ENCODE measurements around the gene HYAL3.
"Not testable (repeated sequence)": the region's sequence is repeated elsewhere in the genome, so short reads cannot be mapped to it uniquely, and the experiment has no call there.

Gene HYAL3

GRCh38 chr3:50254577-50255250 lies 44.5 kb downstream of the HYAL3 start:
- no peak for DNase-seq

- DNase-seq: no peak
These were observed 48.0 kb downstream of the HYAL3 start for GRCh38 chr3:50251220-50251619.

GRCh38 chr3:50250514-50250913 lies 48.7 kb downstream of the HYAL3 start:
- DNase-seq: no peak

- no peak for DNase-seq
These were observed 49.7 kb downstream of the HYAL3 start for GRCh38 chr3:50249457-50249856.

- DNase-seq: no peak
These were observed 50.8 kb downstream of the HYAL3 start for GRCh38 chr3:50248387-50248786.

GRCh38 chr3:50246517-50246954 lies 52.7 kb downstream of the HYAL3 start:
- peak; percentile 44 to 69 (median 60) for DNase-seq

GRCh38 chr3:50245831-50246516 lies 53.2 kb downstream of the HYAL3 start:
- peak; percentile 93 to 98 (median 96) for DNase-seq

GRCh38 chr3:50245251-50245745 lies 53.9 kb downstream of the HYAL3 start:
- DNase-seq: no peak

- not testable (repeated sequence) for DNase-seq
These were observed 54.4 kb downstream of the HYAL3 start for GRCh38 chr3:50244813-50245212.

- no peak for DNase-seq
These were observed 55.7 kb downstream of the HYAL3 start for GRCh38 chr3:50243543-50243895.

- no peak for DNase-seq
These were observed 56.2 kb downstream of the HYAL3 start for GRCh38 chr3:50242851-50243542.

All from activated CD4-positive, CD25-positive, alpha-beta regulatory T cell (primary cell).